Heart left ventricle (tissue), 16 donors: Measurements from ENCODE around the gene GGT5. TPM values are rescaled to one million over a fixed set of nuclear protein-coding genes. Genes with fewer than 3 reads are reported as not detected.
A peak's percentile ranks its signal among the peaks of the same experiment; 100 is the strongest.

Source experiments
- ATAC-seq, 4 donors: fragments of 200-7000 bp; cut with Tn5 transposase; one replicate each; pipeline ENCODE4 v1.9.1; 2020 to 2022; ENCODE audit warnings: moderate library complexity in 4 of 4, mild to moderate bottlenecking in 3 of 4, moderate number of reproducible peaks in 1 of 4
- DNase-seq, 5 donors: peaks; one replicate each; pipeline ENCODE4 v3.0.0-alpha.2; 2020
- H3K27ac ChIP-seq, 12 donors: fragments of 200-600 bp; sonication (generic) in 4 of 12; one replicate each; pipeline versions ENCODE4 v1.5.0 to v1.8.0; 2016 to 2022; ENCODE audit warnings: mild to moderate bottlenecking in 2 of 12
- H3K27me3 ChIP-seq, 9 donors: fragments of 200-600 bp; sonication (generic) in 2 of 9; one replicate each; pipeline versions ENCODE4 v1.5.1 to v1.8.0; 2016 to 2022; ENCODE audit warnings: mild to moderate bottlenecking in 3 of 9
- H3K36me3 ChIP-seq, 9 donors: fragments of 200-600 bp; sonication (generic) in 2 of 9; one replicate each; pipeline versions ENCODE4 v1.5.0 to v1.8.0; 2018 to 2022; ENCODE audit warnings: mild to moderate bottlenecking in 2 of 9
- H3K4me1 ChIP-seq, 12 donors: fragments of 200-600 bp; sonication (generic) in 4 of 12; one replicate each; pipeline versions ENCODE4 v1.5.0 to v1.8.0; 2016 to 2022; ENCODE audit warnings: mild to moderate bottlenecking in 3 of 12
- H3K4me3 ChIP-seq, 12 donors: fragments of 200-600 bp; sonication (generic) in 4 of 12; one replicate each; pipeline versions ENCODE4 v1.5.0 to v1.8.0; 2017 to 2022; ENCODE audit warnings: mild to moderate bottlenecking in 9 of 12, moderate library complexity in 4 of 12
- H3K9me3 ChIP-seq, 12 donors: fragments of 200-600 bp; sonication (generic) in 4 of 12; one replicate each; pipeline versions ENCODE4 v1.5.0 to v1.8.0; 2016 to 2022; ENCODE audit warnings: mild to moderate bottlenecking in 1 of 12
- CTCF ChIP-seq, 12 donors: fragments of 200-600 bp; sonication (generic) in 4 of 12; IDR thresholded peaks; one replicate each; pipeline versions ENCODE4 v1.5.0 to v1.8.0; 2018 to 2022; ENCODE audit warnings: antibody characterized with exemption in 12 of 12, mild to moderate bottlenecking in 5 of 12
- POLR2A ChIP-seq, 2 donors: fragments of 450-650 bp; IDR thresholded peaks; one replicate each; pipeline ENCODE4 v1.6.1; 2017; ENCODE audit warnings: antibody characterized with exemption in 2 of 2, mild to moderate bottlenecking in 2 of 2, moderate library complexity in 2 of 2
- WGBS, 4 donors: extraction: QIAGEN DNeasy Blood & Tissue Kit in 2 of 4; methylation state at CpG; one replicate each; pipeline versions ENCODE4 v1.1.5 to v1.1.7; 2013 to 2018; 5-methylcytosine and 5-hydroxymethylcytosine counted together
- intact Hi-C, 10 donors: fragments of 100-400 bp; cut with DNase I; formaldehyde crosslinking; loops; one replicate each; pipeline versions ENCODE4 v1.11.1 to v1.14.2; 2022
- polyA plus RNA-seq, 2 donors: library from polyadenylated mRNA; stranded (reverse); fragments of 200-250 nt; gene quantifications; one replicate each; pipeline ENCODE4 v1.2.3, GENCODE V29; 2013
- total RNA-seq, 9 donors: library from RNA; depleted of rRNA in 2 of 9; stranded (reverse); fragments of >200 nt in 2 of 9; fragmentation: NEBNext Ultra II Directional in 3 of 9; extraction: Animal tissue kit (Norgen Biotek cat#: 25700) in 3 of 9; gene quantifications; one replicate each; pipeline versions ENCODE4 v1.1.0 to v1.2.4, GENCODE V29; 2016 to 2023
- donor health status: ischemic (EF 13 %, LVEDD 7.1; RV severe dilation, severe dysfunction).
- donor health status: healthy with polysubstance abuse.
- donor health status: DM: no; HTN: yes; CAD: no.
- donor health status: DM: no; HTN: no; CAD: no.
- donor health status: ischemic (EF 25% LVEDD 6.9; RV normal size, moderate dysfunction).
- donor health status: ischemic (EF 25% LVEDD 5.7; RV mildly dilated, moderate dysfunction).
- donor health status: healthy.
- donor health status: DM: yes; HTN: yes; CAD: no.
- donor health status: ischemic (EF 35%, LVEDD 5.7; RV mildly dilated, moderate dysfunction).
- donor health status: nonischemic (EF 11% LVEDD 7.7; RV severe dilation, severe dysfunction).
- donor health status: DM: yes; HTN: yes; CAD: no.
- donor health status: PGD.
- donor health status: ischemic (EF 29% LVEDD 5.4; RV normal size, mild dysfunction).
- donor health status: nonischemic (EF 23%, LVEDD 6.1; RV moderate dilation, normal function).

The GGT5 gene
- total and polyA plus RNA-seq, 11 donors = 6.1 to 71.5 (median 19.6) TPM

- H3K36me3 ChIP-seq = peaks cover 0 to 17% (median 8%) of the 10 kb centered on the region in 9 donors
- DNase-seq (peak in 2 of 5 donors; percentile 45 to 81), ATAC-seq (peak in 2 of 4 donors; percentile 3 to 7)
- no peaks in the 10 kb centered on the region for H3K9me3 ChIP-seq
- 61 to 73% (median 69%) methylated on average over 27 to 35 of the region's 35 CpGs for WGBS, 4 donors
- no peaks in the 10 kb centered on the region for H3K27me3 ChIP-seq
- no peak for TF ChIP-seq POLR2A (IDR thresholded peaks at IDR 0.05)
- TF ChIP-seq CTCF (IDR thresholded peaks at IDR 0.05) = no peak
- peaks cover 0 to 51% (median 27%) of the 10 kb centered on the region in 12 donors for H3K4me1 ChIP-seq
- intact Hi-C loops = loop anchor here in 3 of 10 donors (10.0 kb wide), 2 partner anchors 227 to 343 kb away; no protein-coding TSS in a partner anchor
- peak within 1 kb of the TSS in 11 of 12 donors; percentile 30 to 76 (median 49) for H3K27ac ChIP-seq
- H3K4me3 ChIP-seq = peak within 1 kb of the TSS in 9 of 12 donors; percentile 22 to 46 (median 30)
Observed at GRCh38 chr22:24181088-24181995, 63.5 kb downstream of the GGT5 start, which contains the start of gene SUSD2. Gene SUSD2 (plus strand): TSS chr22:24181487. CDS start chr22:24181520, 33 bp downstream.

DNA sequence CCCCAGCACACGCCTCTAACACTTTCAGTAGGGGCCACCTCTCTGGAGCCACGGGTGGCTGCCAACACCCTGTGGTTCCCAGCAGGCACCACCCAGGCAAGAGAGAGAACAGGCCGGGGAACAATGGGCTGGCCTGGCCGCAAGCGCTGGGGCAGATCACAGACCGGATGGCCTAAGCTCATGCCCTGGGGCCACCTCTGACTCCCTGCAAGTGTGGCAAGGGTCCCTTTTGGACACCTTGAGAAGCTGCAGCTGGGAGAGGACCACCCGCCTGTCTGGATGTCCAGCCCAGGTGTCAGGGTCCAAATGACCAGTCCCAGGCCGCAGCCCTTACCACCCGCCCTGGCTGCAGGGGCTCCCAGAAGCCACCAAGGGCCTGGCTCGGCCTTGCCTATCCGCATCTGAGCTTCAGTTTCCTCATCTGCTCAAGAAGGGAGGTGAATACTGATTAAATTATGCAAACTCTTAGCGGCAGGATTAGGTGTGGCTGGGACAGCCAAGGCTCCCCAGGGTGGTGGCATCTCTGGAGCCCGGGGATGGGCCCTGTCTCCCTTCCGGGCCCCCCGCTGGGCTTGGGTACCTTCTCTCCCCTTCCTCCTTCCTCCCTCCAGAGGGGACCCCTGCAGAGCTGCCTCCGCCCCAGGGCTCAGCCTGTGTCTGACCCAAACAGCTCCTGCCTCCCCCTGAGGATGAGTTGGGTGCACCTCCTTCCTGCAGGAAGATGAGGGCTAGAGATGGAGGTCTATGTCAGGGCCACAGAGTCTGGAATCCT lies 64.4 kb downstream of the GGT5 start:
- peaks cover 0 to 24% (median 12%) of the 10 kb centered on the region in 9 donors for H3K36me3 ChIP-seq
- peak overlapping the region in 10 of 12 donors; percentile 19 to 76 (median 46) for H3K27ac ChIP-seq
- intact Hi-C loops = loop anchor here in 3 of 10 donors (10.0 kb wide), 2 partner anchors 226 to 344 kb away; no protein-coding TSS in a partner anchor
- DNase-seq (peak in 1 of 5 donors; percentile 51), ATAC-seq (no peak)
- no peaks in the 10 kb centered on the region for H3K9me3 ChIP-seq
- H3K4me3 ChIP-seq = no peak overlapping the region
- peaks cover 0 to 58% (median 33%) of the 10 kb centered on the region in 12 donors for H3K4me1 ChIP-seq
- TF ChIP-seq CTCF (IDR thresholded peaks at IDR 0.05) (no peak), POLR2A (IDR thresholded peaks at IDR 0.05) (no peak)
- H3K27me3 ChIP-seq = no peaks in the 10 kb centered on the region
- WGBS, 4 donors = 77 to 94% (median 86%) methylated on average over 10 to 16 of the region's 16 CpGs

DNA sequence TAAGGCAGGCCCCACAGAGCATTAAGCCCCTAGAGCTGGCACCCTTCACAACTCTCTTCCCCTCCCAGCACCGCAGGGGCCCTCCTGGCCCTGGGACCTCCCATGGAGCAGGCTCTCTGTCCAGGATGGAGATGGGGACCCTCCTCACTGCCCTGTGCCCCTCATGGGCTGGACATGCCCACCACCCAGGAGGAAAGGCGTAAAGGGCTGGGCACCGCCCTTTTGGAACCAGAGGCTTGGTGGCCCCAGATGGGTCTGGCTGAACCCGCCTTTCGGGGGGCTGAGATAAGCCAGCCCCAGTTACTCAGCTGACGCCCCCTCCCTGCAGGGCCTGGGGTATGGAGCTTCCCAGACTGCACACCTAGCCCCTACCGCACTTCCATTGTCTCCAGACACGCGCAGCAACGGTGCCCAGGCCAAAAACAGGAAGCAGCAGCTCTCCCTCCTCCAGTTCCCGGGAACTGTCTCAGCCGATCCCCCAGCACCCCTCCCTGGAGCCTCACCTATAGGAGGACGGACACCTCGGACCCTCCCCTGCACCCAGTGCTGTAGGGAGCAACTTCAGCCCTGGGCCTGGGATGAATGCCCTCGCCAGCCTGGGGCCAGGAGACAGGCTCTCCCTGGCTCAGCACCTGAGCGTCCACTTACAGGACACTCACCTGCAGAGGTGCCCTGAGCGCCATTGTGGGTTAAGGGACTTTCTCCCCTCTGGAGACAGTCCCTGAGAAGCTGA lies 65.2 kb downstream of the GGT5 start:
- 69 to 82% (median 75%) methylated on average over 7 to 17 of the region's 17 CpGs for WGBS, 4 donors
- peak overlapping the region in 5 of 12 donors; percentile 1 to 52 (median 47) for H3K27ac ChIP-seq
- intact Hi-C loops = loop anchor here in 6 of 10 donors (5.0 to 10.0 kb wide), 6 partner anchors 72 to 345 kb away; partner anchors contain the start of gene GSTT4 (in 2 of the 6)
- no peaks in the 10 kb centered on the region for H3K9me3 ChIP-seq
- H3K36me3 ChIP-seq = peaks cover 0 to 32% (median 12%) of the 10 kb centered on the region in 9 donors
- H3K4me3 ChIP-seq = no peak overlapping the region
- H3K27me3 ChIP-seq = no peaks in the 10 kb centered on the region
- peaks cover 0 to 66% (median 39%) of the 10 kb centered on the region in 12 donors for H3K4me1 ChIP-seq
- no peak for TF ChIP-seq POLR2A (IDR thresholded peaks at IDR 0.05)
- no peak for TF ChIP-seq CTCF (IDR thresholded peaks at IDR 0.05)
- no peak for ATAC-seq
- DNase-seq = peak in 2 of 5 donors; percentile 27 to 51
